Adrenal gland (tissue), 12 donors: ENCODE data around the gene URI1. TPM values are rescaled to one million over a fixed set of nuclear protein-coding genes. Genes with fewer than 3 reads are reported as not detected.

Source experiments
- DNase-seq, 7 donors: peaks; one replicate each; pipeline ENCODE4 v3.0.0-alpha.2; 2019 to 2020
- H3K27ac ChIP-seq, 5 donors: fragments of 200-600 bp; sonication (generic) in 4 of 5; 1 replicate in 3 of 5; 2 replicates in 2 of 5; pipeline versions ENCODE4 v1.5.1 to v1.8.0; 2016 to 2020; ENCODE audit warnings: mild to moderate bottlenecking in 1 of 5
- H3K27me3 ChIP-seq: fragments of 200-600 bp; 2 replicates; pipeline ENCODE4 v1.8.0; 2021
- H3K36me3 ChIP-seq, 2 donors: fragments of 200-600 bp; replicated peaks in 1 of 2; 1 replicate in 1 of 2; 2 replicates in 1 of 2; pipeline versions ENCODE4 v1.5.1 to v1.8.0; 2018 to 2022
- H3K4me1 ChIP-seq, 2 donors: fragments of 200-600 bp; replicated peaks in 1 of 2; 1 replicate in 1 of 2; 2 replicates in 1 of 2; pipeline versions ENCODE4 v1.5.1 to v1.8.0; 2018 to 2021
- H3K4me3 ChIP-seq, 4 donors: fragments of 200-600 bp; sonication (generic) in 3 of 4; one replicate each; pipeline ENCODE4 v1.5.1; 2016 to 2018
- H3K9me3 ChIP-seq, 3 donors: fragments of 200-600 bp; sonication (generic) in 1 of 3; replicated peaks in 1 of 3; 1 replicate in 2 of 3; 2 replicates in 1 of 3; pipeline versions ENCODE4 v1.5.1 to v1.8.0; 2016 to 2021
- CTCF ChIP-seq, 6 experiments: fragments of 450-650 bp in 4 of 6; fragments of 200-600 bp in 2 of 6; sonication (generic) in 1 of 6; IDR thresholded peaks; 1 replicate in 5 of 6; 2 replicates in 1 of 6; pipeline versions ENCODE4 v1.5.1 to v1.8.0; 2016 to 2021; ENCODE audit warnings: antibody characterized with exemption in 6 of 6, mild to moderate bottlenecking in 2 of 6, moderate library complexity in 1 of 6
- POLR2A ChIP-seq, 2 donors: fragments of 450-650 bp; IDR thresholded peaks; one replicate each; pipeline ENCODE4 v1.6.1; 2017; ENCODE audit warnings: antibody characterized with exemption in 2 of 2, mild to moderate bottlenecking in 2 of 2, moderate library complexity in 1 of 2
- WGBS, 4 donors: extraction: QIAGEN DNeasy Blood & Tissue Kit in 2 of 4; methylation state at CpG; one replicate each; pipeline versions ENCODE4 v1.1.5 to v1.1.7; 2013 to 2017; 5-methylcytosine and 5-hydroxymethylcytosine counted together
- intact Hi-C, 2 donors: fragments of 100-400 bp; cut with DNase I; formaldehyde crosslinking; loops; one replicate each; pipeline versions ENCODE4 v1.14.1 to v1.15.0; 2022 to 2023
- polyA plus RNA-seq, 3 donors: library from polyadenylated mRNA; stranded (reverse); fragments of 200-250 nt in 2 of 3; fragments of 350-450 nt in 1 of 3; fragmentation: Illumina TruSeq in 1 of 3; extraction: RNeasy Lipid Tissue Mini Kit (QIAGEN cat#74804) in 1 of 3; gene quantifications; one replicate each; pipeline ENCODE4 v1.2.3, GENCODE V29; 2013 to 2014
- total RNA-seq, 9 donors: library from RNA; depleted of rRNA in 4 of 9; stranded (reverse); fragments of >200 nt in 4 of 9; fragments of 120-200 nt in 1 of 9; fragmentation: NEBNext Ultra II Directional in 1 of 9; extraction: Animal tissue kit (Norgen Biotek cat#: 25700) in 1 of 9; gene quantifications; one replicate each; pipeline versions ENCODE4 v1.1.0 to v1.2.4, GENCODE V29; 2013 to 2023
- donor health status: healthy with polysubstance abuse.
- donor health status: Bipolar disorder and iron deficiency.
- donor health status: DM: yes; HTN: yes; CAD: no.
- donor health status: DM: no; HTN: no; CAD: no.
- donor health status: DM: no; HTN: no; CAD: no.
- donor health status: DM: yes; HTN: yes; CAD: no.

URI1 gene
- total and polyA plus RNA-seq, 12 donors: 21.6 to 115 (median 71.1) TPM

- no peaks in the 10 kb centered on the region for H3K27me3 ChIP-seq
- TF ChIP-seq CTCF (IDR thresholded peaks at IDR 0.05) (no peak), POLR2A (IDR thresholded peaks at IDR 0.05) (no peak)
- H3K36me3 ChIP-seq: no peaks in the 10 kb centered on the region
- no peaks in the 10 kb centered on the region for H3K4me1 ChIP-seq
- no peak overlapping the region for H3K4me3 ChIP-seq
- no peaks in the 10 kb centered on the region for H3K9me3 ChIP-seq
- DNase-seq: no peak
- no peak overlapping the region for H3K27ac ChIP-seq
- 93 to 100% (median 96%) methylated on average over 1 of the region's 1 CpG for WGBS, 4 donors
- intact Hi-C loops: no loop called here
These were observed 78.2 kb downstream of the URI1 start for GRCh38 chr19:30020189-30020588.

DNA sequence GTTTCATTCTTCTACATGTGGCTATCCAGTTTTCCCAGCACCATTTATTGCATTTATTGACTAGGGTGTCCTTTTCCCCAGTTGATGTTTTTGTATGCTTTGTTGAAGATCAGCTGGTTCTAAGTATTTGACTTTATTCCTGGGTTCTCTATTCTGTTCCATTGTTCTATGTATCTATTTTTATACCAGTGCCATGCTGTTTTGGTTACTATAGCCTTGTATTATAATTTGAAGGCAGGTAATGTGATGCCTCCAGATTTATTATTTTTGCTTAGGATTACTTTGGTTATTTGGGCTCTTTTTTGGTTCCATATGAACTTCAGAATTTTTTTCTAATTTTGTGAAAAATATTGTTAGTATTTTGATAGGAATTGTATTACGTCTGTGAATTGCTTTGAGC, 80.6 kb downstream of the URI1 start:
- intact Hi-C loops: no loop called here
- no peak for DNase-seq
- Histone ChIP-seq H3K9me3 (no peaks in the 10 kb centered on the region), H3K27ac (no peak overlapping the region), H3K36me3 (no peaks in the 10 kb centered on the region), H3K4me1 (no peaks in the 10 kb centered on the region), H3K4me3 (no peak overlapping the region), H3K27me3 (no peaks in the 10 kb centered on the region)
- TF ChIP-seq POLR2A (IDR thresholded peaks at IDR 0.05) (no peak), CTCF (IDR thresholded peaks at IDR 0.05) (no peak)
- WGBS, 4 donors: 96 to 100% (median 99%) methylated on average over 1 of the region's 1 CpG

GRCh38 chr19:30023330-30023729, 81.3 kb downstream of the URI1 start:
- DNase-seq: no peak
- Histone ChIP-seq H3K36me3 (no peaks in the 10 kb centered on the region), H3K27me3 (no peaks in the 10 kb centered on the region), H3K4me3 (no peak overlapping the region), H3K27ac (no peak overlapping the region), H3K9me3 (no peaks in the 10 kb centered on the region), H3K4me1 (no peaks in the 10 kb centered on the region)
- intact Hi-C loops: no loop called here
- TF ChIP-seq POLR2A (IDR thresholded peaks at IDR 0.05): no peak

- Histone ChIP-seq H3K4me1 (no peaks in the 10 kb centered on the region), H3K4me3 (no peak overlapping the region), H3K27me3 (no peaks in the 10 kb centered on the region), H3K27ac (no peak overlapping the region), H3K9me3 (no peaks in the 10 kb centered on the region), H3K36me3 (no peaks in the 10 kb centered on the region)
- no peak for DNase-seq
- TF ChIP-seq POLR2A (IDR thresholded peaks at IDR 0.05): no peak
- no peak for TF ChIP-seq CTCF (IDR thresholded peaks at IDR 0.05)
- intact Hi-C loops: no loop called here
These were observed 82.1 kb downstream of the URI1 start for GRCh38 chr19:30024091-30024490.

DNA sequence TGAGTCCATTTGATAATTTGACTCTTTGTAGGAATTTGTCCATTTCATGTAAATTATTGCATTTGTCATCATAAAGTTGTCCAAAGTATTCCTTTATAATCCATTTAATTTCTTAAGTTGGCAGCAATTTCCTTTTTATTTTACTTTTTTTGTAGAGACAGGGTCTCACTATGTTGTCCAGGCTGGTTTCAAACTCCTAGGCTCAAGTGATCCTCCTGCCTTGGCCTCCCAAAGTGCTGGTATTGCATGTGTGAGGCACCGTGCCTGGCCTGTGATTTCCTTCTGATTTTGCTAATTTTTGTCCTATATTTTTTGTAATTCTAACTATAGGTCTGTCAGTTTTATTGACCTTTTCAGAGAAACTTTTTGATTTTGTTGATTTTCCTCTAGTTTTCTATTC, 84.9 kb downstream of the URI1 start:
- H3K4me3 ChIP-seq: no peak overlapping the region
- no peaks in the 10 kb centered on the region for H3K27me3 ChIP-seq
- no peak overlapping the region for H3K27ac ChIP-seq
- H3K9me3 ChIP-seq: no peaks in the 10 kb centered on the region
- WGBS, 4 donors: 93 to 100% (median 98%) methylated on average over 1 of the region's 1 CpG
- no peak for TF ChIP-seq POLR2A (IDR thresholded peaks at IDR 0.05)
- no peak for TF ChIP-seq CTCF (IDR thresholded peaks at IDR 0.05)
- H3K4me1 ChIP-seq: peaks cover 0 to 7% of the 10 kb centered on the region in 2 donors
- DNase-seq: no peak
- H3K36me3 ChIP-seq: no peaks in the 10 kb centered on the region
- intact Hi-C loops: no loop called here
